ENCODE results near the gene CACNA1C.

Gene CACNA1C

GRCh38 chr12:2628401-2628800 lies 575.6 kb downstream of the CACNA1C start:
- Histone ChIP-seq H3K79me2 (ENCODE audit: control insufficient read depth, low read length) (no peaks in the 10 kb centered on the region), H3K27me3 (ENCODE audit: control insufficient read depth, low read length) (peaks cover 7% of the 10 kb centered on the region; the same call in 1 of the 2 replicates), H3K4me2 (ENCODE audit: low read length) (no peak overlapping the region), H3K9me3 (ENCODE audit: control insufficient read depth, insufficient read depth, low read length) (no peaks in the 10 kb centered on the region), H3K36me3 (ENCODE audit: control insufficient read depth, low read length) (no peaks in the 10 kb centered on the region), H3K27ac (ENCODE audit: low read depth, low read length) (no peak overlapping the region), H3K4me3 (ENCODE audit: low read length) (no peak overlapping the region), H3F3A (ENCODE audit: control insufficient read depth, insufficient read depth) (no peaks in the 10 kb centered on the region), H3K9me2 (replicated peaks; ENCODE audit: control insufficient read depth, low read length) (no peaks in the 10 kb centered on the region), H4K20me1 (ENCODE audit: control insufficient read depth, insufficient read depth, low read depth, low read length) (no peaks in the 10 kb centered on the region), H3K4me1 (ENCODE audit: control insufficient read depth, low read length) (peaks cover 36% of the 10 kb centered on the region)
- TF ChIP-seq CTCF (IDR thresholded peaks at IDR 0.05; ENCODE audit: low read depth, low read length, poor library complexity, severe bottlenecking): no peak
- no peak for TF ChIP-seq EZH2phosphoT487 (IDR thresholded peaks at IDR 0.05; ENCODE audit: borderline replicate concordance, low read length)

GRCh38 chr12:2629051-2629450 lies 576.3 kb downstream of the CACNA1C start:
- no peaks in the 10 kb centered on the region for H3K79me2 ChIP-seq (ENCODE audit: control insufficient read depth, low read length)
- no peaks in the 10 kb centered on the region for H3K36me3 ChIP-seq (ENCODE audit: control insufficient read depth, low read length)
- H3F3A ChIP-seq (ENCODE audit: control insufficient read depth, insufficient read depth): no peaks in the 10 kb centered on the region
- H3K9me2 ChIP-seq (replicated peaks; ENCODE audit: control insufficient read depth, low read length): no peaks in the 10 kb centered on the region
- H3K9me3 ChIP-seq (ENCODE audit: control insufficient read depth, insufficient read depth, low read length): no peaks in the 10 kb centered on the region
- H3K4me3 ChIP-seq (ENCODE audit: low read length): no peak overlapping the region
- H3K4me2 ChIP-seq (ENCODE audit: low read length): no peak overlapping the region
- H3K4me1 ChIP-seq (ENCODE audit: control insufficient read depth, low read length): peaks cover 36% of the 10 kb centered on the region
- H3K27me3 ChIP-seq (ENCODE audit: control insufficient read depth, low read length): peaks cover 7% of the 10 kb centered on the region; the same call in 1 of the 2 replicates
- H4K20me1 ChIP-seq (ENCODE audit: control insufficient read depth, insufficient read depth, low read depth, low read length): no peaks in the 10 kb centered on the region
- no peak overlapping the region for H3K27ac ChIP-seq (ENCODE audit: low read depth, low read length)
- TF ChIP-seq EZH2phosphoT487 (IDR thresholded peaks at IDR 0.05; ENCODE audit: borderline replicate concordance, low read length) (no peak), CTCF (IDR thresholded peaks at IDR 0.05; ENCODE audit: low read depth, low read length, poor library complexity, severe bottlenecking) (no peak)

- H3K27ac ChIP-seq (ENCODE audit: low read depth, low read length): no peak overlapping the region
- H3K4me1 ChIP-seq (ENCODE audit: control insufficient read depth, low read length): peaks cover 15% of the 10 kb centered on the region
- no peaks in the 10 kb centered on the region for H3K9me3 ChIP-seq (ENCODE audit: control insufficient read depth, insufficient read depth, low read length)
- H3K4me3 ChIP-seq (ENCODE audit: low read length): no peak overlapping the region
- H3K79me2 ChIP-seq (ENCODE audit: control insufficient read depth, low read length): no peaks in the 10 kb centered on the region
- no peaks in the 10 kb centered on the region for H3F3A ChIP-seq (ENCODE audit: control insufficient read depth, insufficient read depth)
- no peaks in the 10 kb centered on the region for H3K36me3 ChIP-seq (ENCODE audit: control insufficient read depth, low read length)
- TF ChIP-seq EZH2phosphoT487 (IDR thresholded peaks at IDR 0.05; ENCODE audit: borderline replicate concordance, low read length): no peak
- TF ChIP-seq CTCF (IDR thresholded peaks at IDR 0.05; ENCODE audit: low read depth, low read length, poor library complexity, severe bottlenecking): no peak
- H3K9me2 ChIP-seq (replicated peaks; ENCODE audit: control insufficient read depth, low read length): no peaks in the 10 kb centered on the region
- no peaks in the 10 kb centered on the region for H4K20me1 ChIP-seq (ENCODE audit: control insufficient read depth, insufficient read depth, low read depth, low read length)
- no peak overlapping the region for H3K4me2 ChIP-seq (ENCODE audit: low read length)
- H3K27me3 ChIP-seq (ENCODE audit: control insufficient read depth, low read length): peaks cover 19% of the 10 kb centered on the region
These were observed 579.0 kb downstream of the CACNA1C start for GRCh38 chr12:2631653-2632350.

Measured in DOHH2 (cell line).